ENCODE results near the gene SMARCA1.

DNA sequence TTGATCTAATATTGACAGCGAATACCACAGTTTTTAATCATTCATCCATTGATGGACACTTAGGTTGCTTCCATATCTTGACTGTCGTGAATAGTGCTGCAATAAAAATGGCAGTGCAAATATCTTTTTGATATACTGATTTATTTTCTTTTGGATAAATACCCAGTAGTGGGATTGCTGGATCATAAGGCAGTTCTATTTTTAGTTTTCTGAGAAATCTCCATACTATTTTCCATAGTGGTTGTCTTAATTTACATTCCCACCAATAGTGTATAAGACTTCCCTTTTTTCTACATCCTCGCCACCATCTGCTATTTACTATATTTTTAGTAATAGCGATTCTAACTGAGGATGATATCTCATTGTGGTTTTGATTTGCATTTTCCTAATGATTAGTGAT lies 100.1 kb downstream of the SMARCA1 start:
- TF ChIP-seq CTCF (conservative IDR thresholded peaks at IDR 0.05), result no peak
- no peak for TF ChIP-seq EZH2 (IDR thresholded peaks at IDR 0.05; ENCODE audit: low read depth)
